Sigmoid colon (tissue), 4 donors: ENCODE results near the gene UGT2B28.
"Not testable (repeated sequence)": the region's sequence is repeated elsewhere in the genome, so short reads cannot be mapped to it uniquely, and the experiment has no call there.

ENCODE experiments used
- EP300 ChIP-seq, 4 donors: sonication (generic); formaldehyde crosslinking; IDR thresholded peaks; one replicate each; pipeline ENCODE4 v1.6.1; 2017; ENCODE audit warnings: antibody characterized with exemption in 4 of 4
- POLR2A ChIP-seq, 2 donors: fragments of 450-650 bp; IDR thresholded peaks; one replicate each; pipeline ENCODE4 v1.6.1; 2016; ENCODE audit warnings: antibody characterized with exemption in 2 of 2, mild to moderate bottlenecking in 2 of 2, moderate library complexity in 2 of 2
- POLR2AphosphoS5 ChIP-seq, 4 donors: sonication (generic); formaldehyde crosslinking; IDR thresholded peaks; one replicate each; pipeline ENCODE4 v1.6.1; 2017; ENCODE audit warnings: antibody characterized with exemption in 4 of 4
- TF ChIP-seq, protein P1 (sequence below), 4 experiments: fragments of 450-650 bp in 3 of 4; fragments of 200-600 bp in 1 of 4; IDR thresholded peaks; one replicate each; pipeline ENCODE4 v1.5.1; 2016 to 2019; ENCODE audit warnings: antibody characterized with exemption in 4 of 4, mild to moderate bottlenecking in 3 of 4, moderate library complexity in 2 of 4

DNA sequence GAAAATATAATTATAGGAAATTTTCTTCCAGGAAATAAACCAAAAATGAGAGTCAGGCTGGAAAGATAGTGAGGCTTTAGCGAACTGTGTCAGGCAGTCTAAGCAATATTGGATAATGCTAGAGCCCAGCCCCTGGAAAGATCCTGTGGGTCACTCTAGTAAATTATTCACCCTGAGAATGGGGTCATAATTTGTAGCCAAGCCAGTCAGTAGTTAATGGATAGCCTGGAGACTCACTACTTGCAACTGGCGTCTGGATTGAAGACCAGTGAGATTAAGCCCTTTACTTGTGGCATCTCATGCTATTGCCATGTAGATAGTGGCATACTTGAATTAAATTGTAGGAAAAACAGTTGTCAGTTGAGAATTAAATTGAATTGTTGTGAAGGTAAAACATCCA is 51.0 kb downstream of the UGT2B28 start:
- TF ChIP-seq, protein P1, sequence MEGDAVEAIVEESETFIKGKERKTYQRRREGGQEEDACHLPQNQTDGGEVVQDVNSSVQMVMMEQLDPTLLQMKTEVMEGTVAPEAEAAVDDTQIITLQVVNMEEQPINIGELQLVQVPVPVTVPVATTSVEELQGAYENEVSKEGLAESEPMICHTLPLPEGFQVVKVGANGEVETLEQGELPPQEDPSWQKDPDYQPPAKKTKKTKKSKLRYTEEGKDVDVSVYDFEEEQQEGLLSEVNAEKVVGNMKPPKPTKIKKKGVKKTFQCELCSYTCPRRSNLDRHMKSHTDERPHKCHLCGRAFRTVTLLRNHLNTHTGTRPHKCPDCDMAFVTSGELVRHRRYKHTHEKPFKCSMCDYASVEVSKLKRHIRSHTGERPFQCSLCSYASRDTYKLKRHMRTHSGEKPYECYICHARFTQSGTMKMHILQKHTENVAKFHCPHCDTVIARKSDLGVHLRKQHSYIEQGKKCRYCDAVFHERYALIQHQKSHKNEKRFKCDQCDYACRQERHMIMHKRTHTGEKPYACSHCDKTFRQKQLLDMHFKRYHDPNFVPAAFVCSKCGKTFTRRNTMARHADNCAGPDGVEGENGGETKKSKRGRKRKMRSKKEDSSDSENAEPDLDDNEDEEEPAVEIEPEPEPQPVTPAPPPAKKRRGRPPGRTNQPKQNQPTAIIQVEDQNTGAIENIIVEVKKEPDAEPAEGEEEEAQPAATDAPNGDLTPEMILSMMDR (IDR thresholded peaks at IDR 0.05): not testable (repeated sequence)
- TF ChIP-seq POLR2A, POLR2AphosphoS5, EP300 (IDR thresholded peaks at IDR 0.05): not testable (repeated sequence)
